ENCODE results near the gene UBR2. TPM values are rescaled to one million over a fixed set of nuclear protein-coding genes. Genes with fewer than 3 reads are reported as not detected.
"Not testable (repeated sequence)": the region's sequence is repeated elsewhere in the genome, so short reads cannot be mapped to it uniquely, and the experiment has no call there.

UBR2 gene
- total RNA-seq, 2 experiments from 2014 or later = 27.4 to 27.7 TPM

DNA sequence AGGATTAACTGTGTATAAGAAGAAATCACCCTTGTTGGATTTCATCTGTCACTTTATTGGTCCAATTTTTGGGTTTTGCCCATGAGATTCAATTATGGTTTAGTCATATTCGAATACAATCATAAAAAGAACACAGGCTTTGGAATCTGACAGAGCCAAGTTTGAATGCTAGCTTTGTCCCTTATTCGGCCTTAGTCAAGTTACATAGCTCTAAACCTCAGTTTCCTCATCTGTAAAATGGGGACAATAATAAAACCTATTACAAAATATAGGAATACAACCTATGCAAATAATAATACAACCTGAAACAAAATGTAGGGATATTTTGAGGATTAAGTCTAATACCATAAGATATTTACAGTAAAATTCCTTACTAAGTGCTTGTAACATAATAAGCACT, 100.9 kb downstream of the UBR2 start:
- ATAC-seq (ENCODE audit: poor library complexity) (no peak), DNase-seq (no peak)
- ChIA-PET POLR2A (interaction anchor here (1.8 to 1.9 kb wide), 2 partner anchors 62 to 81 kb away, joined by 7 read pairs; partner anchors contain the start of gene TBCC), CTCF (interaction anchor here (4.5 kb wide), 1 partner anchor 61 kb away, joined by 33 read pairs; no protein-coding TSS in a partner anchor)
- Histone ChIP-seq H3K27me3 (ENCODE audit: control insufficient read depth in 1 of 2, insufficient read depth in 2 of 2, low read length in 2 of 2) (no peaks in the 10 kb centered on the region), H3K27ac (ENCODE audit: low read depth in 1 of 2, low read length in 2 of 2) (no peak overlapping the region), H3K4me1 (ENCODE audit: insufficient read depth, low read length) (no peaks in the 10 kb centered on the region), H3K9me3 (ENCODE audit: control insufficient read depth in 1 of 2, insufficient read depth in 1 of 2, low read length in 2 of 2) (no peaks in the 10 kb centered on the region), H3K36me3 (ENCODE audit: insufficient read depth, low read length) (peaks cover 79% of the 10 kb centered on the region), H3K4me3 (ENCODE audit: low read length) (no peak overlapping the region)
- Mint-ChIP-seq H3K4me3 (no peak overlapping the region), H3K27ac (no peak overlapping the region), H3K4me1 (ENCODE audit: low read depth) (no peaks in the 10 kb centered on the region), H3K36me3 (ENCODE audit: low read depth) (peaks cover 88% of the 10 kb centered on the region), H3K27me3 (no peaks in the 10 kb centered on the region), H3K9me3 (no peaks in the 10 kb centered on the region)
- TF ChIP-seq, protein P1, sequence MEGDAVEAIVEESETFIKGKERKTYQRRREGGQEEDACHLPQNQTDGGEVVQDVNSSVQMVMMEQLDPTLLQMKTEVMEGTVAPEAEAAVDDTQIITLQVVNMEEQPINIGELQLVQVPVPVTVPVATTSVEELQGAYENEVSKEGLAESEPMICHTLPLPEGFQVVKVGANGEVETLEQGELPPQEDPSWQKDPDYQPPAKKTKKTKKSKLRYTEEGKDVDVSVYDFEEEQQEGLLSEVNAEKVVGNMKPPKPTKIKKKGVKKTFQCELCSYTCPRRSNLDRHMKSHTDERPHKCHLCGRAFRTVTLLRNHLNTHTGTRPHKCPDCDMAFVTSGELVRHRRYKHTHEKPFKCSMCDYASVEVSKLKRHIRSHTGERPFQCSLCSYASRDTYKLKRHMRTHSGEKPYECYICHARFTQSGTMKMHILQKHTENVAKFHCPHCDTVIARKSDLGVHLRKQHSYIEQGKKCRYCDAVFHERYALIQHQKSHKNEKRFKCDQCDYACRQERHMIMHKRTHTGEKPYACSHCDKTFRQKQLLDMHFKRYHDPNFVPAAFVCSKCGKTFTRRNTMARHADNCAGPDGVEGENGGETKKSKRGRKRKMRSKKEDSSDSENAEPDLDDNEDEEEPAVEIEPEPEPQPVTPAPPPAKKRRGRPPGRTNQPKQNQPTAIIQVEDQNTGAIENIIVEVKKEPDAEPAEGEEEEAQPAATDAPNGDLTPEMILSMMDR (IDR thresholded peaks at IDR 0.05) = no peak
- intact Hi-C loops (cut with DNase I, micrococcal nuclease) = loop anchor here in 1 of 2 experiments (5.0 kb wide), 1 partner anchor 108 kb away; no protein-coding TSS in a partner anchor

GRCh38 chr6:42674368-42674767, 110.5 kb downstream of the UBR2 start:
- H3K36me3 Mint-ChIP-seq (ENCODE audit: low read depth) = peaks cover 100% of the 10 kb centered on the region
- H3K36me3 ChIP-seq (ENCODE audit: insufficient read depth, low read length) = peaks cover 94% of the 10 kb centered on the region
- H3K4me1 Mint-ChIP-seq (ENCODE audit: low read depth); H3K9me3 ChIP-seq (ENCODE audit: control insufficient read depth in 1 of 2, insufficient read depth in 1 of 2, low read length in 2 of 2); intact Hi-C loops (cut with DNase I, micrococcal nuclease); DNase-seq; H3K9me3 Mint-ChIP-seq; H3K4me3 ChIP-seq (ENCODE audit: low read length); H3K27ac Mint-ChIP-seq; H3K27ac ChIP-seq (ENCODE audit: low read depth in 1 of 2, low read length in 2 of 2); ATAC-seq (ENCODE audit: poor library complexity); H3K4me1 ChIP-seq (ENCODE audit: insufficient read depth, low read length); H3K27me3 Mint-ChIP-seq; H3K4me3 Mint-ChIP-seq; H3K27me3 ChIP-seq (ENCODE audit: control insufficient read depth in 1 of 2, insufficient read depth in 2 of 2, low read length in 2 of 2): not testable (repeated sequence)
- POLR2A ChIA-PET = interaction anchor here (2.8 kb wide), 1 partner anchor 52 kb away, joined by 7 read pairs; no protein-coding TSS in a partner anchor
- CTCF ChIA-PET = interaction anchor here (0.8 kb wide), 1 partner anchor 13 kb away, joined by 3 read pairs; no protein-coding TSS in a partner anchor

DNA sequence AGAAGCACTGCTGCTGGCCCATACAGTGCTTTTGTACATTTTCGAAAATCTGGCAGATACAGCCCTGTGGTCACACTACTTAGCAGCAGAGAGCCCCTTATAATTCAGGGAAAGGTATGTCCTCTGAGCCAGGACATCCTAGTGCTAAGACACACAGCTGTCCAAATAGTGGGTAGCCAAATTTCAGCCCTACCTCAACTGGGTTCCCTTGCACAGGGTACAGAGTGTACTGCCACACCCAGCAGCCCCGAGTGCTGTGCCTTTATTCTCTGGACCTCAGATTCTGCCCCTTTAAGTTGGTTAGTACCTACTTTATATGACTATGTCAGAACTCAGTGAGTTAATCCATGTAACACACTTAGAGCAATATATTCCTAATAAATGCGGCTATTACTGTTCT, 111.0 kb downstream of the UBR2 start:
- TF ChIP-seq, protein P1 (IDR thresholded peaks at IDR 0.05) = no peak
- Histone ChIP-seq H3K4me1 (ENCODE audit: insufficient read depth, low read length) (no peaks in the 10 kb centered on the region), H3K27me3 (ENCODE audit: control insufficient read depth in 1 of 2, insufficient read depth in 2 of 2, low read length in 2 of 2) (no peaks in the 10 kb centered on the region), H3K36me3 (ENCODE audit: insufficient read depth, low read length) (peaks cover 94% of the 10 kb centered on the region), H3K9me3 (ENCODE audit: control insufficient read depth in 1 of 2, insufficient read depth in 1 of 2, low read length in 2 of 2) (no peaks in the 10 kb centered on the region), H3K4me3 (ENCODE audit: low read length) (no peak overlapping the region), H3K27ac (ENCODE audit: low read depth in 1 of 2, low read length in 2 of 2) (no peak overlapping the region)
- Mint-ChIP-seq H3K36me3 (ENCODE audit: low read depth) (peaks cover 100% of the 10 kb centered on the region), H3K4me3 (no peak overlapping the region), H3K27me3 (no peaks in the 10 kb centered on the region), H3K4me1 (ENCODE audit: low read depth) (no peaks in the 10 kb centered on the region), H3K27ac (no peak overlapping the region), H3K9me3 (no peaks in the 10 kb centered on the region)
- ChIA-PET CTCF (interaction anchor here (0.8 to 1.2 kb wide), 3 partner anchors 13 to 52 kb away, joined by 3 to 4 read pairs (median 4); no protein-coding TSS in a partner anchor), POLR2A (interaction anchor here (1.0 to 2.8 kb wide), 2 partner anchors 51 to 97 kb away, joined by 3 to 7 read pairs; no protein-coding TSS in a partner anchor)
- intact Hi-C loops (cut with DNase I, micrococcal nuclease) = no loop called here
- ATAC-seq (ENCODE audit: poor library complexity) = no peak
- no peak for DNase-seq

DNA sequence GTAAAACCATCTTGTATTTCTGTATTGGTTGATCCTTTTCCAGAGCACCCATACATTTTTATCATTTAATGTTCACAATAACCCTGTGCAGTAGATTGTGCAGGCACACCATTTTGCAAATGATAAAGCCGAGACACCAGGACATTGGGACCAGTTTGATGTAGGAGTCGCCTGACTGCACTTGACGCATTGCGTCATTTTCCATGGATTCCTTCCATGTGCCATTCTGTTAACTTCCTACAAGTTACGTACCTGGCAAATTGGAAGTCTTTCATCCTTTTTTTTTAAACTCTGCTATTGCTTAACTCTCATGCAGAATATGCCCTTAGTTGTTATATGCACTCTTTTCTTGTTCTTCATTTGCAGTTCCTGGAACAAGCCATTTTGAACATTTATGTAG, 115.5 kb downstream of the UBR2 start:
- TF ChIP-seq, protein P1 (IDR thresholded peaks at IDR 0.05) = no peak
- no peaks in the 10 kb centered on the region for H3K27me3 ChIP-seq (ENCODE audit: control insufficient read depth in 1 of 2, insufficient read depth in 2 of 2, low read length in 2 of 2)
- ATAC-seq (ENCODE audit: poor library complexity) (no peak), DNase-seq (no peak)
- intact Hi-C loops (cut with DNase I, micrococcal nuclease) = no loop called here
- H3K36me3 ChIP-seq (ENCODE audit: insufficient read depth, low read length) = peaks cover 90% of the 10 kb centered on the region
- H3K27ac ChIP-seq (ENCODE audit: low read depth in 1 of 2, low read length in 2 of 2) = no peak overlapping the region
- Mint-ChIP-seq H3K27me3 (no peaks in the 10 kb centered on the region), H3K4me3 (no peak overlapping the region), H3K36me3 (ENCODE audit: low read depth) (peaks cover 98% of the 10 kb centered on the region), H3K4me1 (ENCODE audit: low read depth) (no peaks in the 10 kb centered on the region), H3K9me3 (no peaks in the 10 kb centered on the region), H3K27ac (no peak overlapping the region)
- ChIA-PET POLR2A (interaction anchor here (0.6 to 1.1 kb wide), 2 partner anchors 9 to 66 kb away, joined by 3 to 6 read pairs; partner anchors contain the start of gene TBCC), CTCF (no interaction called here)
- no peak overlapping the region for H3K4me3 ChIP-seq (ENCODE audit: low read length)
- no peaks in the 10 kb centered on the region for H3K4me1 ChIP-seq (ENCODE audit: insufficient read depth, low read length)
- H3K9me3 ChIP-seq (ENCODE audit: control insufficient read depth in 1 of 2, insufficient read depth in 1 of 2, low read length in 2 of 2) = no peaks in the 10 kb centered on the region

Measured in CD4-positive, alpha-beta T cell (primary cell).